A549 (cell line): ENCODE data around the gene NPFFR1. TPM values are rescaled to one million over a fixed set of nuclear protein-coding genes. Genes with fewer than 3 reads are reported as not detected.

Source experiments
- ATAC-seq, 2 experiments: fragments of 200-7000 bp in 1 of 2; fragments of >200 bp in 1 of 2; cut with Nextera tagmentation in 1 of 2; cut with Tn5 transposase in 1 of 2; 3 replicates each; pipeline versions ENCODE4 v1.8.0 to v1.9.1; 2018 to 2020; ENCODE audit warnings: mild to moderate bottlenecking in 1 of 2, moderate library complexity in 1 of 2
- CTCF ChIA-PET: fragments of 300-600 bp; sonication (Branson Sonifier 250); formaldehyde crosslinking; extraction: SDS; loops from one replicate; lab custom pipeline; 2021; ENCODE audit warnings: antibody characterized with exemption, inconsistent platforms; lab: Yijun Ruan, JAX
- POLR2A ChIA-PET: fragments of 350-600 bp; formaldehyde crosslinking; extraction: SDS; loops from one replicate; lab custom pipeline; 2021; ENCODE audit warnings: antibody characterized with exemption, inconsistent platforms; lab: Yijun Ruan, JAX
- DNase-seq, 2 experiments: peaks; one replicate each; pipeline versions ENCODE4 v3.0.0 to v3.0.0-alpha.2; 2011 to 2016; ENCODE audit warnings: low read depth in 1 of 2, low spot score in 1 of 2
- FAIRE-seq: peaks from 2 replicates; lab custom pipeline; 2011; peaks lifted over from hg19 to GRCh38; lab: Jason Lieb, UNC
- H3K27ac ChIP-seq, 2 experiments: fragments of >200 bp; sonication (Bioruptor Twin); formaldehyde crosslinking; 3 replicates each; pipeline ENCODE4 v1.5.1; 2016 to 2017
- H3K4me1 ChIP-seq: fragments of >200 bp; sonication (Bioruptor Twin); formaldehyde crosslinking; 3 replicates; pipeline ENCODE4 v1.6.1; 2016
- H3K4me2 ChIP-seq: fragments of >200 bp; sonication (Bioruptor Twin); formaldehyde crosslinking; 3 replicates; pipeline ENCODE4 v1.6.1; 2016
- H3K4me3 ChIP-seq: fragments of >200 bp; sonication (Bioruptor Twin); formaldehyde crosslinking; 3 replicates; pipeline ENCODE4 v1.5.1; 2016
- H3K9me3 ChIP-seq: fragments of >200 bp; sonication (Bioruptor Twin); formaldehyde crosslinking; 3 replicates; pipeline ENCODE4 v1.6.1; 2016
- CHD4 ChIP-seq: fragments of 200-600 bp; sonication (generic); IDR thresholded peaks from 2 replicates; pipeline ENCODE4 v1.6.1; 2016; ENCODE audit warnings: antibody characterized with exemption, mild to moderate bottlenecking, borderline replicate concordance
- EHMT2 ChIP-seq: fragments of 200-600 bp; sonication (generic); IDR thresholded peaks from 2 replicates; pipeline ENCODE4 v1.6.1; 2016; ENCODE audit warnings: antibody characterized with exemption, low read depth, mild to moderate bottlenecking, moderate library complexity
- FOXS1 ChIP-seq: fragments of 250-450 bp; sonication (Bioruptor Pico); IDR thresholded peaks from 2 replicates; pipeline ENCODE4 v1.5.0; 2020; ENCODE audit warnings: mild to moderate bottlenecking, moderate library complexity
- GATA3 ChIP-seq: IDR thresholded peaks from 2 replicates; pipeline ENCODE4 v1.6.1; 2012; ENCODE audit warnings: borderline replicate concordance
- HDAC2 ChIP-seq: fragments of 200-600 bp; sonication (generic); IDR thresholded peaks from 2 replicates; pipeline ENCODE4 v1.6.1; 2016
- HEYL ChIP-seq: fragments of 250-450 bp; sonication (Bioruptor Pico); IDR thresholded peaks from 2 replicates; pipeline ENCODE4 v1.8.0; 2021; ENCODE audit warnings: mild to moderate bottlenecking, moderate library complexity
- HOXB5 ChIP-seq: fragments of 250-450 bp; sonication (Bioruptor Pico); IDR thresholded peaks from 2 replicates; pipeline ENCODE4 v1.5.0; 2020; ENCODE audit warnings: mild to moderate bottlenecking, moderate library complexity
- KDM5A ChIP-seq: fragments of 200-600 bp; sonication (generic); IDR thresholded peaks from 2 replicates; pipeline ENCODE4 v1.6.1; 2016; ENCODE audit warnings: antibody characterized with exemption, mild to moderate bottlenecking
- MAFK ChIP-seq: fragments of 450-650 bp; IDR thresholded peaks from 2 replicates; pipeline ENCODE4 v1.6.1; 2014; ENCODE audit not compliant: partially characterized antibody
- MYC ChIP-seq: IDR thresholded peaks from 2 replicates; pipeline ENCODE4 v1.6.1; 2012; ENCODE audit warnings: mild to moderate bottlenecking, inconsistent platforms, low read length, improper control_type of control experiment, borderline replicate concordance
- NFE2L2 ChIP-seq: fragments of 150-350 bp; conservative IDR thresholded peaks from 2 replicates; pipeline ENCODE4 v1.6.1; 2014; ENCODE audit warnings: low read length
- NR3C1 ChIP-seq: fragments of >200 bp; sonication (Bioruptor Twin); formaldehyde crosslinking; IDR thresholded peaks from 3 replicates; pipeline ENCODE4 v1.6.1; 2017
- PBX3 ChIP-seq: IDR thresholded peaks from 2 replicates; pipeline ENCODE4 v1.6.1; 2012
- PHF8 ChIP-seq: fragments of 200-600 bp; sonication (generic); IDR thresholded peaks from 2 replicates; pipeline ENCODE4 v1.6.1; 2016; ENCODE audit warnings: low read depth, mild to moderate bottlenecking, antibody characterized with exemption, moderate library complexity, borderline replicate concordance
- POLR2A ChIP-seq: IDR thresholded peaks from 2 replicates; pipeline ENCODE4 v1.6.1; 2012; ENCODE audit warnings: mild to moderate bottlenecking, low read length
- RNF2 ChIP-seq: fragments of 200-600 bp; sonication (generic); IDR thresholded peaks from 2 replicates; pipeline ENCODE4 v1.6.1; 2016; ENCODE audit warnings: low read depth, mild to moderate bottlenecking, antibody characterized with exemption, moderate library complexity, borderline replicate concordance
- SMC3 ChIP-seq: fragments of >200 bp; sonication (Bioruptor Twin); formaldehyde crosslinking; IDR thresholded peaks from 3 replicates; pipeline ENCODE4 v1.6.1; 2018; ENCODE audit warnings: inconsistent platforms
- SREBF2 ChIP-seq: fragments of 450-650 bp; IDR thresholded peaks from 2 replicates; pipeline ENCODE4 v1.6.1; 2014; ENCODE audit warnings: mild to moderate bottlenecking, moderate library complexity
- TP53 ChIP-seq: fragments of 250-450 bp; sonication (Bioruptor Pico); IDR thresholded peaks from 2 replicates; pipeline ENCODE4 v1.5.0; 2021; ENCODE audit warnings: mild to moderate bottlenecking, moderate library complexity
- ZNF302 ChIP-seq: fragments of 250-450 bp; sonication (Bioruptor Pico); IDR thresholded peaks from 2 replicates; pipeline ENCODE4 v1.9.0; 2021; ENCODE audit warnings: inconsistent platforms, mild to moderate bottlenecking, moderate library complexity
- WGBS: methylation state at CpG from one replicate; pipeline ENCODE4 v1.1.6; 2017; ENCODE audit errors: missing lambda C conversion rate; 5-methylcytosine and 5-hydroxymethylcytosine counted together
- polyA plus RNA-seq, 4 experiments: library from polyadenylated mRNA; depleted of rRNA in 3 of 4; stranded (reverse); fragments of >200 nt; fragmentation: RNase III in 1 of 4; extraction: RNeasy Plus Mini Kit Qiagen cat#74134 plus additional on column Dnase treatment in 1 of 4; gene quantifications; 2 replicates in 3 of 4; 3 replicates in 1 of 4; pipeline ENCODE4 v1.2.3, GENCODE V29; 2011 to 2017
- TF ChIP-seq, protein P1 (sequence below): fragments of >200 bp; sonication (Bioruptor Twin); formaldehyde crosslinking; IDR thresholded peaks from 2 replicates; pipeline ENCODE4 v1.6.1; 2016
- TF ChIP-seq, protein P2 (sequence below): fragments of 150-350 bp; IDR thresholded peaks from 2 replicates; pipeline ENCODE4 v1.6.1; 2014; ENCODE audit warnings: low read depth, mild to moderate bottlenecking, low read length
- TF ChIP-seq, protein P3 (sequence below): fragments of 450-650 bp; IDR thresholded peaks from 2 replicates; pipeline ENCODE4 v1.6.1; 2014; ENCODE audit warnings: antibody characterized with exemption

NPFFR1 gene
- polyA plus RNA-seq, 2 of the 4 experiments (the other 2 are of a cell fraction): not detected

DNA sequence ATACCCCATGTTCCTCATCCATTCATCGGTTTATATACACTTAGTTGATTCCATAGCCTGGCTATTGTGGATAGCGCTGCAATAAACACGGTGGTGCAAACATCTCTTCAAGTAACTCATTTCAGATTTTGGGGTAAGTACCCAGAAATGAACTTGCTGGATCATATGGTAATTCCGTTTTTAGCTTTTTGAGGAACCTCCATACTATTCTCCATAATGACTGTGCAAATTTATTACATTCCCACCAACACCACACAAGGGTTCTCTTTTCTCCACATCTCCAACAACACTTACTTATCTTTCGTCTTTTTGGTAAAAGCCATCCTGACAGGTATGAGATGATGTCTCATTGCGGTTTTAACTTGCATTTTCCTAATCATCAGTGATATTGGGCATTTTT, 3.7 kb downstream of the NPFFR1 start:
- ATAC-seq: no peak

DNA sequence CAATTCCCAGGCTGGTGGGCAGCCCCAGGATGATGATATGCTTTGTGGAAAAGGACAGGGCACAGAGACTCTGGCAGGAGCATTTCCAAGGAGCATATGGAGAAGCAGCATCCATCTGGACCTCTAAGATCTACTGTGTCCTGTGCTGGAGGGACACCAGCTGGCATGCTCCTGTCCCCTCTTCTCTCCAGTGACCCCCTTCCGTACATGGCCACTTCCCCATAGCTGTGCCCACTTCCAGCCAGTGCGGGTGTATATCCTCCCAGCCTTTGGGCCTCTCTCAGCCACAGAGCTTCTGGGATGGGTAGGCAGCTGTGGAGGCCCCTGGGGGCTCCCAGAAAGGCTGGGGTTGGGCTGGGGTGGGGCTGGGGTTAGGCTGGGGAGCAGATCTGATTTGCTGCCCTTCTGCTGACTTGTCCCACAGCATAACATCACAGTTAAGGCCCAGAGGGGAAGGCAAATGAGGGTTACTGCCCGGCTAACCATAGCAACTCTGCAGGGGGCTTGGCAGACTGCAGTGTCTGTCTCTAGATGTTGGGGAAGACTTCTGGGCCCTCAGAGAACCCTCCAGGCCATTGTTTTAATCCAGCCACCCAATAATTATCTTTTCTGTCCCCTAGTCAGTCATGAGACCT, 6.3 kb downstream of the NPFFR1 start:
- H3K9me3 ChIP-seq: 0 out of 3 replicates have a peak, but pooled peaks cover 6% of the 10 kb centered on the region
- no peaks in the 10 kb centered on the region for H3K4me1 ChIP-seq
- no peak overlapping the region for H3K4me2 ChIP-seq
- ATAC-seq (no peak), FAIRE-seq (no peak), DNase-seq (no peak)
- ChIA-PET POLR2A (no interaction called here), CTCF (interaction anchor here (1.3 kb wide), 1 partner anchor 10 kb away, joined by 4 read pairs; no protein-coding TSS in a partner anchor)
- no peak overlapping the region for H3K27ac ChIP-seq
- TF ChIP-seq, protein P1, sequence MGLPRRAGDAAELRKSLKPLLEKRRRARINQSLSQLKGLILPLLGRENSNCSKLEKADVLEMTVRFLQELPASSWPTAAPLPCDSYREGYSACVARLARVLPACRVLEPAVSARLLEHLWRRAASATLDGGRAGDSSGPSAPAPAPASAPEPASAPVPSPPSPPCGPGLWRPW: no peak
- TF ChIP-seq PBX3: no peak
- no peak for TF ChIP-seq GATA3
- 72% methylated on average over 3 of the region's 3 CpGs for WGBS
- no peak overlapping the region for H3K4me3 ChIP-seq

More for the DNA sequence above, 3.7 kb downstream of the NPFFR1 start:
- no peak for DNase-seq
- WGBS: 74% methylated on average over 6 of the region's 6 CpGs
- ChIA-PET POLR2A (no interaction called here), CTCF (no interaction called here)
- no peak for FAIRE-seq
- Histone ChIP-seq H3K4me2 (no peak overlapping the region), H3K4me3 (no peak overlapping the region), H3K27ac (no peak overlapping the region), H3K9me3 (0 out of 3 replicates have a peak, but pooled peaks cover 6% of the 10 kb centered on the region), H3K4me1 (0 out of 3 replicates have a peak, but pooled peaks cover 3% of the 10 kb centered on the region)
- no peak for TF ChIP-seq ZNF302
- TF ChIP-seq FOXS1 (CRISPR knock-in tag): no peak
- 0 out of 2 replicates have a peak, but pooled peaks have one; percentile 10 for TF ChIP-seq NFE2L2
- no peak for TF ChIP-seq PHF8
- TF ChIP-seq, protein P1: no peak
- TF ChIP-seq HDAC2: no peak
- TF ChIP-seq MAFK: peak; percentile 7

- 73% methylated on average over 2 of the region's 2 CpGs for WGBS
- Histone ChIP-seq H3K4me1 (no peaks in the 10 kb centered on the region), H3K9me3 (0 out of 3 replicates have a peak, but pooled peaks cover 6% of the 10 kb centered on the region), H3K4me2 (no peak overlapping the region), H3K27ac (no peak overlapping the region), H3K4me3 (no peak overlapping the region)
- ChIA-PET CTCF (interaction anchor here (0.7 to 1.3 kb wide), 3 partner anchors 47 to 113 kb away, joined by 3 to 5 read pairs (median 3); no protein-coding TSS in a partner anchor), POLR2A (no interaction called here)
- FAIRE-seq (no peak), ATAC-seq (no peak), DNase-seq (no peak)
- TF ChIP-seq HEYL (CRISPR knock-in tag) (no peak), SREBF2 (no peak), HOXB5 (CRISPR knock-in tag) (no peak), RNF2 (no peak), PHF8 (no peak), TP53 (no peak), POLR2A (no peak), CHD4 (no peak), NR3C1 (no peak), EHMT2 (no peak), KDM5A (no peak), SMC3 (no peak), MYC (no peak)
- TF ChIP-seq, protein P2, sequence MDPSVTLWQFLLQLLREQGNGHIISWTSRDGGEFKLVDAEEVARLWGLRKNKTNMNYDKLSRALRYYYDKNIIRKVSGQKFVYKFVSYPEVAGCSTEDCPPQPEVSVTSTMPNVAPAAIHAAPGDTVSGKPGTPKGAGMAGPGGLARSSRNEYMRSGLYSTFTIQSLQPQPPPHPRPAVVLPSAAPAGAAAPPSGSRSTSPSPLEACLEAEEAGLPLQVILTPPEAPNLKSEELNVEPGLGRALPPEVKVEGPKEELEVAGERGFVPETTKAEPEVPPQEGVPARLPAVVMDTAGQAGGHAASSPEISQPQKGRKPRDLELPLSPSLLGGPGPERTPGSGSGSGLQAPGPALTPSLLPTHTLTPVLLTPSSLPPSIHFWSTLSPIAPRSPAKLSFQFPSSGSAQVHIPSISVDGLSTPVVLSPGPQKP: no peak
- TF ChIP-seq, protein P3, sequence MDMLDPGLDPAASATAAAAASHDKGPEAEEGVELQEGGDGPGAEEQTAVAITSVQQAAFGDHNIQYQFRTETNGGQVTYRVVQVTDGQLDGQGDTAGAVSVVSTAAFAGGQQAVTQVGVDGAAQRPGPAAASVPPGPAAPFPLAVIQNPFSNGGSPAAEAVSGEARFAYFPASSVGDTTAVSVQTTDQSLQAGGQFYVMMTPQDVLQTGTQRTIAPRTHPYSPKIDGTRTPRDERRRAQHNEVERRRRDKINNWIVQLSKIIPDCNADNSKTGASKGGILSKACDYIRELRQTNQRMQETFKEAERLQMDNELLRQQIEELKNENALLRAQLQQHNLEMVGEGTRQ: no peak
Observed at GRCh38 chr10:70274643-70275042, 9.2 kb downstream of the NPFFR1 start.
